ENCODE measurements around the gene ATP8B4.

Gene ATP8B4

GRCh38 chr15:50077651-50078050 lies 41.4 kb downstream of the ATP8B4 start:
- no peaks in the 10 kb centered on the region for H3K79me2 ChIP-seq (ENCODE audit: insufficient read depth, low read length)
- no peaks in the 10 kb centered on the region for H3K27me3 ChIP-seq (ENCODE audit: insufficient read depth, low read length)
- H3K36me3 ChIP-seq (ENCODE audit: insufficient read depth, low read length): no peaks in the 10 kb centered on the region
- H2AFZ ChIP-seq (ENCODE audit: low read length): no peak overlapping the region
- no peak overlapping the region for H3K9ac ChIP-seq (ENCODE audit: low read length)
- H3K4me2 ChIP-seq (ENCODE audit: low read length): no peak overlapping the region
- H3F3A ChIP-seq (ENCODE audit: insufficient read depth, low read length): no peaks in the 10 kb centered on the region
- H3K9me3 ChIP-seq (ENCODE audit: low read length): no peaks in the 10 kb centered on the region
- TF ChIP-seq, protein P1, sequence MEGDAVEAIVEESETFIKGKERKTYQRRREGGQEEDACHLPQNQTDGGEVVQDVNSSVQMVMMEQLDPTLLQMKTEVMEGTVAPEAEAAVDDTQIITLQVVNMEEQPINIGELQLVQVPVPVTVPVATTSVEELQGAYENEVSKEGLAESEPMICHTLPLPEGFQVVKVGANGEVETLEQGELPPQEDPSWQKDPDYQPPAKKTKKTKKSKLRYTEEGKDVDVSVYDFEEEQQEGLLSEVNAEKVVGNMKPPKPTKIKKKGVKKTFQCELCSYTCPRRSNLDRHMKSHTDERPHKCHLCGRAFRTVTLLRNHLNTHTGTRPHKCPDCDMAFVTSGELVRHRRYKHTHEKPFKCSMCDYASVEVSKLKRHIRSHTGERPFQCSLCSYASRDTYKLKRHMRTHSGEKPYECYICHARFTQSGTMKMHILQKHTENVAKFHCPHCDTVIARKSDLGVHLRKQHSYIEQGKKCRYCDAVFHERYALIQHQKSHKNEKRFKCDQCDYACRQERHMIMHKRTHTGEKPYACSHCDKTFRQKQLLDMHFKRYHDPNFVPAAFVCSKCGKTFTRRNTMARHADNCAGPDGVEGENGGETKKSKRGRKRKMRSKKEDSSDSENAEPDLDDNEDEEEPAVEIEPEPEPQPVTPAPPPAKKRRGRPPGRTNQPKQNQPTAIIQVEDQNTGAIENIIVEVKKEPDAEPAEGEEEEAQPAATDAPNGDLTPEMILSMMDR (IDR thresholded peaks at IDR 0.05; ENCODE audit: low read length): no peak
- TF ChIP-seq EZH2 (IDR thresholded peaks at IDR 0.05; ENCODE audit: borderline replicate concordance, low read length): no peak
- H3K4me1 ChIP-seq (ENCODE audit: insufficient read depth, low read length, severe bottlenecking): no peaks in the 10 kb centered on the region
- H3K4me3 ChIP-seq (ENCODE audit: low read depth, low read length, poor library complexity, severe bottlenecking): no peak overlapping the region
- H3K27ac ChIP-seq (ENCODE audit: low read depth, low read length, poor library complexity, severe bottlenecking): no peak overlapping the region
- H4K20me1 ChIP-seq (ENCODE audit: insufficient read depth, low read length): no peaks in the 10 kb centered on the region
- no peaks in the 10 kb centered on the region for H3K9me2 ChIP-seq (ENCODE audit: low read depth, low read length)

DNA sequence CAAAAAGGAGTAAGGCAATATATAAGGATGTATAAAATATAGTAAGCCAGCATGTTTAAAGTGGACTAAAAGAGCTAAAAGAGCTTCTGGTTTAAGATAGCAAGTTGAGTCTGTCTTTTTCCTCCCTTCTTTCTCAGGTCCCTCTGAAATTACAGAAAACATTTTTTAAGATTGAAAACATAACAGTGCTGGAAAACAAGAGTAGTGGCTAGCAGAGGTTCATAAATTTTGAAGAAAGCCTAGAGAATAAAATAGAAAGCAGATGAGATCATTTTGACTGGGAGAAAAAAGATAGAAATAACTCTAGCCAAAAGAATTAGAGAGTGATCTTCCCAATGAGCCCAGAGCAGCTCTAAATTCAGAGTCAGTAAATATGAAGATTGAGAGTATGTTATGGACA lies 41.9 kb downstream of the ATP8B4 start:
- Histone ChIP-seq H4K20me1 (ENCODE audit: insufficient read depth, low read length) (no peaks in the 10 kb centered on the region), H3K36me3 (ENCODE audit: insufficient read depth, low read length) (no peaks in the 10 kb centered on the region), H2AFZ (ENCODE audit: low read length) (no peak overlapping the region), H3K9me3 (ENCODE audit: low read length) (no peaks in the 10 kb centered on the region), H3K27me3 (ENCODE audit: insufficient read depth, low read length) (no peaks in the 10 kb centered on the region), H3K4me3 (ENCODE audit: low read depth, low read length, poor library complexity, severe bottlenecking) (no peak overlapping the region), H3K27ac (ENCODE audit: low read depth, low read length, poor library complexity, severe bottlenecking) (no peak overlapping the region), H3K79me2 (ENCODE audit: insufficient read depth, low read length) (no peaks in the 10 kb centered on the region), H3K9me2 (ENCODE audit: low read depth, low read length) (no peaks in the 10 kb centered on the region), H3K4me1 (ENCODE audit: insufficient read depth, low read length, severe bottlenecking) (no peaks in the 10 kb centered on the region), H3K4me2 (ENCODE audit: low read length) (no peak overlapping the region), H3F3A (ENCODE audit: insufficient read depth, low read length) (no peaks in the 10 kb centered on the region), H3K9ac (ENCODE audit: low read length) (no peak overlapping the region)
- TF ChIP-seq, protein P1 (IDR thresholded peaks at IDR 0.05; ENCODE audit: low read length): no peak
- TF ChIP-seq EZH2 (IDR thresholded peaks at IDR 0.05; ENCODE audit: borderline replicate concordance, low read length): no peak

- H3K79me2 ChIP-seq (ENCODE audit: insufficient read depth, low read length): no peaks in the 10 kb centered on the region
- H2AFZ ChIP-seq (ENCODE audit: low read length): no peak overlapping the region
- H3K4me2 ChIP-seq (ENCODE audit: low read length): no peak overlapping the region
- H3K9me2 ChIP-seq (ENCODE audit: low read depth, low read length): no peaks in the 10 kb centered on the region
- no peaks in the 10 kb centered on the region for H3K27me3 ChIP-seq (ENCODE audit: insufficient read depth, low read length)
- H3K9me3 ChIP-seq (ENCODE audit: low read length): no peaks in the 10 kb centered on the region
- no peaks in the 10 kb centered on the region for H4K20me1 ChIP-seq (ENCODE audit: insufficient read depth, low read length)
- no peaks in the 10 kb centered on the region for H3K4me1 ChIP-seq (ENCODE audit: insufficient read depth, low read length, severe bottlenecking)
- no peak overlapping the region for H3K27ac ChIP-seq (ENCODE audit: low read depth, low read length, poor library complexity, severe bottlenecking)
- TF ChIP-seq, protein P1 (IDR thresholded peaks at IDR 0.05; ENCODE audit: low read length): no peak
- no peak for TF ChIP-seq EZH2 (IDR thresholded peaks at IDR 0.05; ENCODE audit: borderline replicate concordance, low read length)
- H3K36me3 ChIP-seq (ENCODE audit: insufficient read depth, low read length): no peaks in the 10 kb centered on the region
- no peaks in the 10 kb centered on the region for H3F3A ChIP-seq (ENCODE audit: insufficient read depth, low read length)
- no peak overlapping the region for H3K9ac ChIP-seq (ENCODE audit: low read length)
- no peak overlapping the region for H3K4me3 ChIP-seq (ENCODE audit: low read depth, low read length, poor library complexity, severe bottlenecking)
Measured at GRCh38 chr15:50075319-50075718, 43.7 kb downstream of the ATP8B4 start.
